GM18909 (cell line): ENCODE measurements around the gene JAK1.

Source experiments
- ATAC-seq: cut with Tn5 transposase; IDR thresholded peaks from one replicate; pipeline ENCODE4 v1.9.1; 2021; ENCODE audit warnings: mild to moderate bottlenecking; ENCODE audit not compliant: unreplicated experiment, poor library complexity

JAK1 gene

DNA sequence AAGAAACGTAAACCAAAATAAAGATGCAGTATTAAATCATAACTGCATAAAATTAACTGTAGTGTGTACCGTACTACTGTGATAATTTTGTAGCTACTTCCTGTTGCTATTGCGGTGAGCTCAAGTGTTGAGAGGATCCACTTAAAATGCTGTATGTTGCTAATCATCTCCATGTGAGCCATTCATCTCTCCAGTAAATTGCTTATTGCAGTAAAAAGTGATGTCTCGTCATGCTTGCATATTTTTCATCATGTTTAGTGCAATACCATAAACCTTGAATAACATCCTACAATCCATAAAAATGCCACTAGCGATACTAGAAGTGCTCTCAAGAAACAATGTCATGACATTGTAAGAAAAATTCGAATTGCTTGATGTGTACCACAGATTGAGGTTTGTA is 155.2 kb downstream of the JAK1 start:
- no peak for ATAC-seq

DNA sequence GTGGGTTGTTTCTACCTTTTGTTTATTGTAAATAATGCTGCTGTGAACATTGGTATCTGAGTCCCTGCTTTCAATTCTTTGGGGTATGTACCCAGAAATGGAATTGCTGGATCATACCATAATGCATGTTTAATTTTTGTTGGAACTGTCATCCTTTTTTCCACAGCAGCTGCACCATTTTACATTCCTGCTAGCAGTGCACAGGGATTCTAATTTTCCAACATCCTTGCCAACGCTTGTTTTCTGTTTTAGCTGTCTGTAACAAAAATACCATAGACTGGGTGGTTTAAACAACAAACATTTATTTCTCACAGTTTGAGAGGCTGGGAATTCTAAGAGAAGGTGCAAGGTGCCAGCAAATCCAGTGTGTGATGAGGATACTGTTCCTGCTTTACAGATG is 156.3 kb downstream of the JAK1 start:
- ATAC-seq = no peak

DNA sequence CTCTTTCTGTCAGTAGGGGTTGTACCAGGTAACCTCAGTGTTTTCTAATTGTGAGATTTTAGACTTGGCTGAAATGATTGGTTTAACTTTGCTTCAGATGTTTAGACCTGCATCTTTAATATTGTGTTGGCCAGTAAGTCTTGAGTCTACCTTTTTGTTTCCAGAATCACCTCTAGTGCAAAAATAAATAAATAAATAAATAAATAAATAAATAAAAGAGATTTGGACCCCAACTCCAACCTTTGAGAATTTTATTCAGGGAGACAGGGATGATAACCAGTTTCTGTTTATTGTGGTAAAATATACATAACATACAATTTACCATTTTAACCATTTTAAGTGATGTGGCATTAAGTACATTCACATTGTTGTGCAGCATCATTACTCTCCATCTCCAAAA is 157.0 kb downstream of the JAK1 start:
- no peak for ATAC-seq

DNA sequence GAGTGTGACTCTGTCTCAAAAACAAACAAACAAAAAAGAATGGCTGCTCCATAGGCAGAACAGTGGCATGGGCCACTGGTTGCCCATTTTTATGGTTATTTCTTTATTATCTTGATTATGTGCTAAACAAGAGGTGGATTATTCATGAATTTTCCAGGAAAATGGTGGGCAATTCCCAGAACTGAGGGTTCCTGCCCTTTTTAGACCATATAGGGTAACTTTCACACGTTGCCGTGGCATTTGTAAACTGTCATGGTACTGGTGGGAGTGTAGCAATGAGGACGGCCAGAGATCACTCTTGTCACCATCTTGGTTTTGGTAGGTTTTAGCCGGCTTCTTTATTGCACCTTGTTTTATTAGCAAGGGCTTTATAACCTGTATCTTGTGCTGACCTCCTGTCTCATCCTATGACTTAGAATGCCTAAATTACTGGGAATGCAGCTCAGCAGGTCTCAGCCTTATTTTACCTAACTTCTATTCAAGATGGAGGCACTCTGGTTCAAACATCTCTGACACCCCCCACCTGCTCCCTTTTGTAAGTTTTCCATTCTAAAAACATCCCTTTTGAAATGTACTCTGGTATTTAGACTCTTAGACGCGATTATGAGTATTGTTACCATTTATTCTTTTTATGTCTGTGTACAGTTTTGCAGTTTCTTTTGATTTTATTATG is 164.4 kb downstream of the JAK1 start:
- ATAC-seq = no peak

DNA sequence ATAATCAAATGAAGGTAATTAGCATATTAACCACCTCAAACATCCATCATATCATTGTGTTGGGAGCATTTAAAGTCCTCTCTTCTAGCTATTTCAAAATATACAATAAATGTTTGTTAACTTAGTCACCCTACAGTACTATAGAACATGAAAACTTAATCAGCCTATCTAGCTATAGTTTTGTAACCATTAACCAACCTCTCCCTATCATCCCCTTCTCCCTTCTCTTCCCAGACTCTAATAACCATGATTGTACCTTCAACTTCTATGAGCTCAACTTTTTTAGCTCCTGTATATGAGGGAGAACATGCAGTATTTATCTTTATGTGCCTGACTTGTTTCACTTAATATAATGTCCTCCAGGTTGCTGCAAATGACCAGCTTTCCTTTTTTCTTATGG is 167.5 kb downstream of the JAK1 start:
- ATAC-seq = no peak

DNA sequence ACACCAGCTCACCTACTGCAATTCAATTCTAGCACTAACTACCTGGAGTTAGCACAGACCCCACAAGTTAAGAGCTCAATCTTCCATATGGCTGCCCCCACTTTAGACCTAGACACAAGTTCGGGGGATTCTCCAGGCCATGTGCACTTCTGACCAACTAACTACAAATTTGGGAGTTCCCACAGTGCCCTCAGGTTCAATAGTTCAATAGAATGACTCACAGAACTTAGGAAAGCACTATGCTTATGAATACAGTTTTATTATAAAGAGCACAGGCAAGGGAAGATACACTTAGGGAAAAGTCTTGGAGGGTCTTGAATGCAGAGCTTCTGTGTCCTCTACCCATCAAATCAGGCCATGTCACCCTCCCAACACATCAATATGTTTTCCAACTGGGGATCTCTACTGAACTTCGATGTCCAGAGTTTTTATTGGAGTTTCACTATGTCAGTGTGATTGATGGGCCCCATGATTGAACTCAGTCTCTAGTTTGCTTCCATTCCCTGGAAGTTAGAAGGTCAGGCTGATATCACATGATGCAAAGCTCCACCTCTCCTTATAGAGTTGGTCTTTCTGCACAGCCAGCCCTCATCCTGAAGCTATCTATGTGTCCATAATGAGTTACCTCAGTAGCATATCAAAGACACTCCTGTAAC is 175.4 kb downstream of the JAK1 start:
- no peak for ATAC-seq
